HG03442 (cell line): ENCODE results near the gene THAP3.

Source experiments
- ATAC-seq: cut with Tn5 transposase; IDR thresholded peaks from one replicate; pipeline ENCODE4 v1.9.1; 2021; ENCODE audit warnings: mild to moderate bottlenecking, moderate library complexity; ENCODE audit not compliant: unreplicated experiment

The THAP3 gene

GRCh38 chr1:6666696-6667095 is 42.0 kb downstream of the THAP3 start:
- no peak for ATAC-seq

- ATAC-seq = no peak
These were observed 42.5 kb downstream of the THAP3 start for GRCh38 chr1:6667139-6667538.

DNA sequence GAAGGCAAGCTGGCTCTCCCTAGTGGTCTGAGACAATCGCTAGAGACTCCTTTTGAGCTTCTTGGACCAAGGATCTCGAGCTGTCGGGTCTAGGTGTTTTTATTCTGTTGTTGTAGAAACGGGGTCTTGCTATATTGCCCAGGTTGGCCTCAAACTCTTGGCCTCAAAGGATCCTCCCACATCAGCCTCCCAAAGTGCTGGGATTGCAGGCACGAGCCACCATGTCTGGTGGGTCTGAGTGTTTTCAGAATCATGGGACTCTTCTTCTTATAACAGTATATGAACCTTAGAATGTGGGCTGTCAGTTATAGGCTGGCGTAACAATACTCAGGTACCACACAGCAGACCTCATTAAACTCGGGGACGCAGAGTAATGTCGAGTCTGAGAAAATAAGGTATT is 43.8 kb downstream of the THAP3 start:
- ATAC-seq = no peak

GRCh38 chr1:6672558-6672957 is 47.9 kb downstream of the THAP3 start:
- no peak for ATAC-seq

DNA sequence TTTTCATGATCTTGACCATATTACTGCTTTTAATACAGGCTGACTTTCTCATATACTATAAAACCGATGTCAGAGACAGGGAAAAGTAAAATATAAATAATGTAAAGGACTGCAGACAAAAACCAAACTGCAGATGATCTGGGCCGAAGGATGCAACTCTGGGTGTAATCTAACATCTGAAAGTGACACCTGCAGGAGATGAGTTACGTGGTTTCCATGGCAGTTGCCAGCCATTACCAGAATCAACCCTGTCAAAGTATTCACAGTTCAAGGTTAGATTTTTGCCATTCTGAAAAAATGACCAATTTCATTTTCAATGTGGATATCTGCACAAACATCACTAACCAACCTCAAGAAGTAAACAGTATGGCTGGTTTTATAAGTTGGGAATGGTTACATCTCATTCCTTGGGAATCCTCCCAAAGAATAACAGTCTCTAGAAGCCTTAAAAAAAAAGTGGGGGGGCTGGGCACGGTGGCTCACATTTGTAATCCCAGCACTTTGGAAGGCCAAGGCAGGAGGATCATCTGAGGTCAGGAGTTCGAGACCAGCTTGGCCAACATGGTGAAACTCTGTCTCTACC is 49.2 kb downstream of the THAP3 start:
- no peak for ATAC-seq

- ATAC-seq = no peak
These were observed 50.1 kb downstream of the THAP3 start for GRCh38 chr1:6674771-6675170.

- no peak for ATAC-seq
These were observed 51.3 kb downstream of the THAP3 start for GRCh38 chr1:6675941-6676340.
